HK-2 (cell line): Measurements from ENCODE around the gene GMEB2.
"Not testable (repeated sequence)": the region's sequence is repeated elsewhere in the genome, so short reads cannot be mapped to it uniquely, and the experiment has no call there.

Source experiments
- DNase-seq: peaks from one replicate; pipeline ENCODE4 v3.0.0-alpha.2; 2018; ENCODE audit not compliant: unreplicated experiment

The GMEB2 gene

DNA sequence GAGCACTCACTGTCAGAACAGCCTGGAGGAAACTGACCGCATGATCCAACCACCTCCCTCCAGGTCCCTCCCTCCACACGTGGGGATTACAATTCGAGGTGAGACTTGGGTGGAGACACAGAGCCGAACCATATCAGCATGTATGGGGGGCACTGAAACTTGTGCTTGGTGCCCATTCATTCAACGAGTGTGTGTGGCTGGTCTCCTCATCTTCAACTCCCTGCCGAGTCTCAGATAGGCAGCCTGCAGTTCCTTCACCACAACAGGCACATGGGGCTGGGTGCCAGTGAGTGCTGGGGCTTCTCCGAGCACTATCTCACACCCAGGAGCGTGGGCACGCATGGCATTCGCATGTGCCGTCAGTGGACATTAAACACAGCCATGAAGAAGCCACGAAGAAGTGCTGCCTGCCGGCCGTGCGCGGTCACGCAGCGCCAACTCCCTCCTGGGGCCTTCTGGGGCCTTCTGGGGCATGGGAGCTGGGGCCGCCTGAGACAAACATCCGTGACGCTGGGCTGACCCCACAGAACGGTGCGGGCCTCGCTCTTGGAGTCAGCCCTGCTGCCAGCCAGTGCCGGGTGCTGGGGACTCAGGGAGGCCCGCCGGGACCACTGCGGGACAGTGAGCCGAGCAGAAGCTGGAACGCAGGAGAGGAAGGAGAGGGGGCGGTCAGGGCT, 30.5 kb upstream of the GMEB2 start:
- peak; percentile 73 for DNase-seq

DNA sequence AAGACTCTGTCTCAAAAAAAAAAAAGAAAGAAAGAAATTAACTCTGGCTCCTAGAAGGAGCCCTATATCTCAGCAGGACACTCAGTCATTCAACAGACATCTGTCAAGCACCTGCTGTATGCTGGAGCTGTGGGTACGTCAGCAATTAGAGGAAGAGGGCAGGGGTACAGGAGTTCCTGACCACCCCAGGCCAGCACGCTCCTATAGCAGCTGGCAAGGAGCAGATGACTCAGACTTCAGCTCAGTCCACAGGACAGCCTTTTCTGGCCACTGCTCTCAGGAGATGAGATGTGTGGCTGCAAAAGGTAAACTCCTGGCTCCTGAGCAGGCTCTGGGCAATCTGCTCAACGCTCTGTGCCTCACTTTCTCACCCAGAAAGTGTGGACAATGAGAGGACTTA, 29.6 kb upstream of the GMEB2 start:
- DNase-seq: no peak

DNA sequence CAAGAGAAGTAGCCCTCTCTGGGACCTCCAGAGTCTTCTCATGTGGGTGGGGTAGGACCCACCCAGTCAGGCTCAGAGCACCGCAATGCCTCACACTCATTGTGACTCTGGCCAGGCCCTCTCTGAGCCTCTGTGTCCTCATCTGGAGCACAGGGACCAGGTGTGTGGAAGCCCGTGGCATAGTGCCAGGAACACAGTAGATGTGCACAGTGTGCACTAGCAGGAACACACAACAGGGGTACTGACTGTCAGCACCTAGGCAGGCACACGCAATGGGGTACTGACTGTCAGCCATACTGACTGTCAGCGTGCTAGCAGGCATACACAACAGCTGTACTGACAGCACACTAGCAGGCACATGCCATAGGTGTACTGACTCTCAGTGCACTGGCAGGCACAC, 28.3 kb upstream of the GMEB2 start:
- no peak for DNase-seq

DNA sequence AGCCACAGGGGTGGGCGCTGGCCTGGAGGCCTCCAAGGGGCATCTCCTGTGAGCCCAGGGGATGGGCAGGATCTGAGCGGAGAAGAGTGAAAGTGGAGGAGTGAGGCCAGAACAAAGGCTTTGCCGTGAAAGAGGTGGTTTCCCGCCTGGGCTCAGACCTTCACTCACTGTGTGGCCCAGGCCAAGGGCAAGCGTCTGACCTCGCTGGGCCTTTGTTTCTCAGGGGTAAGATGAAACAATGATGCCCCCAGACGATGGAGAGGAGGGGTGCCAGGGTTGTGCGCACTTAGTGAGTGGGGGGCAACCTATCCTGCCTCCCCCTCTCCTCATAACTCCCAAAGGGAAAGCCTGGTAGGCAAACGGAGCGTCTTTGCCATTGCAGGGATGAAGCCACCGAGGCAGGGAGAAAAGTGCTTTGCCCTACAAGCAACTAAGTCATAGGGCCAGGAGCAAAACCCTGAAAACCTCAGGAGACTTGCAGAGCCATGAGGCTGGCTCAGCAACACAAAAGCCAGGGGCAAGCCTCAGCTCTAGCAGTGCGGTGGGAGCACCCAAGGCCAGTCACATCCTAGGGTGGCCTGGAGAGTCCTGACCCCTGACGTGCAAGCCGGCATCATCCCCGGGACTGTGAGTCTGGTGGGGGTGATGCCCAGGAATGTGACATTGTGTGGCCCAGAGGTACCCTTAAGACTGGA, 27.2 kb upstream of the GMEB2 start:
- DNase-seq: no peak

DNA sequence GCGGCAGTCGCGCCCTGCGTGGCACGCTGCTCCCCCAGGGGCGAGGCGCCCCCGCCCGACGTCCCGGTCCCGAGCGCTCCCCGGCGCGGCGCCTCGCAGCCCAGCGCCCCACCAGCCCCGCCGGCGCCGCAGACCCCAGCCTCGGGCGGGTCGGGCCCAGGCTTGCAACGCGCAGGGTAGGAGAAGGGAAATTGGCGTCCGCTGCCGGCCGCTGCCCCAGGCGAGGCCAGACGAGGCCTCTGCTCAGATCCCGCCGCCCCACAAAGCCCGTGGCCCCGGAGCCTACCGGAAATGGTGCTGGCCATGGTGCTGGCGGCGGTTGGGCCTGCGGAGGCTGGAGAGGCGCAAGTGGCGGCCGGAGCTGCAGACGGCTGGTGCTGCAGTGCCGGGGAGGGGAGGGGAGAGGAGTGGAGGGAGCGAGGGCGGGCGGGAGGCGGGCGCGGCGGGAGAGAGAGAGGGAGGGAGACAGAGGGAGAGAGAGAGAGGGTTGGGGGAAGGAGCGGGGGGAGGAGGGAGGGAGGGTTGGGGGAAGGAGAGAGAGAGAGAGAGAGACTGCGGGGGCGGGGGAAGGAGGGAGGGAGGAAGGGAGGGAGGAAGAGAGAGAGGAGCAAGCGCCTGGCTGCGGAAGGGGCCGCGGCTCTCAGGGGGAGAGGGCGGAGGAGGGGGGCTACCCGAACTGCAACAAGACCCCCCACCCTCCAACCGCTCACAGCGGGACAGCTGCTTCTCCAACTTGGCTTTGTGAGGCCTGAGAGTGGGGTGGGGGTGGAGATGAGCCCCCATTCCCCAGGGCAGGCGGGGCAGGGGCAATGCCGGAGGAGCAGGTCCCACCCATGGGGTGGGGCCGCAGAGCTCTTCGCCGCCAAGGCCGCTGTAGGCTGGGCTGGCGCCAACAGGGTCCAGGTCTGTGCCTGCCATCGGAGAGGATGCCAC, 26.4 kb upstream of the GMEB2 start, which contains the start of gene STMN3:
Gene STMN3, minus strand, starts transcription at position 384 of the 933 bp plus-strand sequence. Its CDS starts 79 bp downstream, at position 305.
- peak; percentile 97 for DNase-seq

DNA sequence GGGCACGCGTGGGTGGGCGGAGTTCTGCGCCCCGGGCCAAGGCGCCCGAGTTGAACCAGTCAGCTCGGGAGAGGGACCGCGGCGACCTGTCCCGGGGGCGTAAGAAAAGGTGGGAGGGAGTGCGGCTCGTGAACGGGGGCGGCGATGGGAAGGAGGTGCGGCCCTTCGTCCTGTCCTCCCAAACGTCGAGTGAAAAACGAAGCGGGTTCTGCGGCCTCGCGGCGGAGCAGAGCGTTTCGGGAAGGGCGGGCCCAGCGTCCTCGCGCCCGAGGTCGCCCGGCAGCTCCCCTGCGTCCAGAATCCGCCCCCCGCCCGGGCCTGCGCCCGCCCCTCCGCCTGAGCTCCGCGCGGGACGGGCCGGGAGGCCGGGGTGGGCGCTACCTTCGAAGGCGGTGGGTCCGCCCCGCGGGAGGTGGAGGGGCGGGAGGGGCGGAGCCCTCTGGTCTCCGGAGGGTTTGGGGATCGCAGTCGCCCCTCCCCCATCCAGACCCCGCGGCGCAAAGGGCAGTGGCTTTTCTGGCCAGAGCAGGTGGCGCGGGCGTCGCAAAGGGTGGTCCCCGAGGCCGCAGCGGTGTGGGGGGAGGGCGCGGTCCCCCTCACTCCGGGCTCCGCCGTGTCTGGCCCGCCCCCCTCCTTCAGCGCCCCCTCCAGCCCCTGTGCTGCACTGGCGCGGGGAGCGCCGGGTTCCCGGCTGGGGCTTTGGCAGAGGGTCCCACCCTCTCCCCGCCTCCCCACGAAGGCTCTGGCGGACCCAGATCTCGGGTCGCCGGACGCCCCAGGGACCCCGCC, 25.5 kb upstream of the GMEB2 start:
- no peak for DNase-seq

DNA sequence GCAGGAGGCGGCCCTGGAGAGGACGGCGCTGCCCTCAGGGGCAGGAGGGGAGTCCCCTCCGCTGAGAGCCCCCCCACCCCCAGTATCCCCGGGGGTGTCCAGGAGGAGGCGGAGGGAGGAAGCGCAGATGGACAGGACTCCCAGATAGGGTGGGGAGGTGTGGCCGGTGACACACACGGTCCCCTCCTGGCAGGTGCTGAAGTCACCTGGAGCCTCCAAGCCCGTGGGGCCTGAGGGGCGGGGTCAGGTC, 25.0 kb upstream of the GMEB2 start:
- DNase-seq: no peak

- DNase-seq: not testable (repeated sequence)
These were observed 23.6 kb upstream of the GMEB2 start for GRCh38 chr20:63650486-63650885.

- no peak for DNase-seq
These were observed 22.1 kb upstream of the GMEB2 start for GRCh38 chr20:63648895-63649589.

DNA sequence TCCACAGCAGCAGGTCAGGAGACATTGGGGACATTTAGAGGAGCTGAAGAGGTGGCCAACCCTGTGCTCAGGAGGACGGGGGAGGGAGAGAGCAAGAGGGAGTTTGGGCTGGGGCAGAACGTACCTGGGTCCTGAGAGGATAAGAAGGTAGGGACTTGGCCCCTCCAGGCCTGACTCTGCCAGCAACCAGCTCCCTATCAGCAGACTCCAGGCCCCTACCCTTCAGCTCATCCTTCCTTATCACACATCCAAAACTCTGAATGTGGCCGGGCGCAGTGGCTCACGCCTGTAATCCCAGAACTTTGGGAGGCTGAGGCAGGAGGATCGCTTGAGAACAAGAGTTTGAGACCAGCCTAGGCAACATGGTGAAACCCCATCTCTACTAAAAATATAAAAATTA, 21.3 kb upstream of the GMEB2 start:
- no peak for DNase-seq

GRCh38 chr20:63645218-63645617, 18.3 kb upstream of the GMEB2 start:
- DNase-seq: no peak

- DNase-seq: no peak
These were observed 17.0 kb upstream of the GMEB2 start for GRCh38 chr20:63643946-63644345.

GRCh38 chr20:63643499-63643898, 16.6 kb upstream of the GMEB2 start:
- no peak for DNase-seq

DNA sequence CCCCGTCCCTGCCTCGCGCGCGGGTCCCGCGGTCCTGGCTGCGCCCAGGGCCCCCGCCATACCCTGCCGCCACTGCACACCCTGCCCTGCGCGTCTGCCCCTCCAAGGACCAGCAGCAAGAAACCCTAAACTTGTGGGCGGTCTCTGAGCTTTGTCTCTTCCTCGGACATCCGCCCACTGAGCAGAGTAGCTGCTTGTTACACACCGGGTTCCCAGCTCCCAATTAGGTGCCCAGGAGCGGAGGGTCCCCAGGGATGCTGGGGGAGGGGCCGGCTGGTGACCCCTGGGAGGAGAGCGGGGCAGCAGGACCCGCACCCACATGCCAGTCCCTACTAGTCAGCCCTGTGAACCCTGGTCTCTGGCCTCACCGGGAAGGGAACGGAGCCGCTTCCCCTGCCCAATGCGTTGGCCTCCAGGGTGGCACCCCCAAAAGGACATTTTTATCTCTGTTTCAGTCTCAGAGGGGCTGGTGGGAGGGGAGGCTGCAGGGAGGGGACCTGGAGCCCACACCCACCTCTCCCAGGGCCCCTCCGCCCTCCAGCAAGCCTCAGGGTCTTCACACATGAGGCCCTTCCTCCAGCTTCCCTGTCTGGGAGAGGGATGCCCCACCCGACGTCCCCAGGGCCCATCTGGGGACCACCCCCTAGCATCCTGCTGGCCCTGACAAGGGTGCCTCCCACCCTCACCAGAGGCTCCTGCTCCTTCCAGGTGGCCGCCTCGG, 15.8 kb upstream of the GMEB2 start:
- no peak for DNase-seq

GRCh38 chr20:63641792-63642523, 15.1 kb upstream of the GMEB2 start:
- peak; percentile 71 for DNase-seq

- DNase-seq: no peak
These were observed 14.4 kb upstream of the GMEB2 start for GRCh38 chr20:63641146-63641791.

DNA sequence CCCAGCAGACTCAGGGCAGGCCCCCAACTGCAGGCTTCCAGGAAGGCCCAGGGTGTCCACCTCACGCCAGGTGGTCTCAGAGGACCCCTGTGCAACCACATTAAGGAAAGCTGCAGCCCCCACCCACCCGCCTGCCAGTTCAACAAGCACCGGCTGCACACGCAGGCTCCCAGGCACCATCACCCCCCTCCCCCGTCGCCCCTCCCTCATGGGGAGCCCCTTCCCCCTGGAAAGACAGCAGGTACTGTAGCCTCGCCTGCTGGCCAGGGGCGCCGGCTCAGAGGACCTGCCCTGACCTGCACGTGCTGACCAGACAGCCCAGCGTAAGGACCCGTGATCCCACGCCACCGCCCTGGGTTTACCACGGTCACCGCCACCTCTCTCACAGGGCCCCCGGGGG, 13.8 kb upstream of the GMEB2 start:
- not testable (repeated sequence) for DNase-seq

- no peak for DNase-seq
These were observed 13.2 kb upstream of the GMEB2 start for GRCh38 chr20:63640086-63640485.
